Measurements from ENCODE around the gene FRMD5.

FRMD5 gene

DNA sequence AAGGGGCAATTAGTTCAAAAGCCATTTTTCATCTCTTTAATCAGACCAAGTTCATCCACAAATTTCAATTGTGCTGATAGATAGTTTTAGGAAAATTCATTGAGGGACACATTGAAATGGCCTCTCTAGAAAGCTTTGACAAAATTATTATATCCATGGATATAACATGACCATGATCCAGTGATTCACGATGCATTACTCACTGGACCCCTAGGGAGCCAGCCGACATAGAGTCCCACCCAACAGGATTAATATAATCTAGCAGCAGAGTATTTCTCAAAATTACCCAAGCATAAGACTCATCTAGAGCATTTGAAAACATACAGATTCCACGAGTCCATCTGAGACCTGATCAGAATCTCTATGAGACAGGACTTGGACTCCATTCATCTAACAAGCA, 100.3 kb downstream of the FRMD5 start:
- no peak for DNase-seq (ENCODE audit: low read depth in 2 of 2)

- DNase-seq (ENCODE audit: low read depth in 2 of 2) = no peak
Observed at GRCh38 chr15:44093836-44094235, 101.2 kb downstream of the FRMD5 start.

- DNase-seq (ENCODE audit: low read depth in 2 of 2) = no peak
Observed at GRCh38 chr15:44092221-44092620, 102.8 kb downstream of the FRMD5 start.

- peak; percentile 75 to 76 for DNase-seq (ENCODE audit: low read depth in 2 of 2)
Observed at GRCh38 chr15:44087578-44088465, 107.2 kb downstream of the FRMD5 start.

- no peak for DNase-seq (ENCODE audit: low read depth in 2 of 2)
Observed at GRCh38 chr15:44084770-44085169, 110.3 kb downstream of the FRMD5 start.

- DNase-seq (ENCODE audit: low read depth in 2 of 2) = no peak
Observed at GRCh38 chr15:44084171-44084570, 110.9 kb downstream of the FRMD5 start.

GRCh38 chr15:44082558-44083157, 112.4 kb downstream of the FRMD5 start:
- DNase-seq (ENCODE audit: low read depth in 2 of 2) = no peak

DNA sequence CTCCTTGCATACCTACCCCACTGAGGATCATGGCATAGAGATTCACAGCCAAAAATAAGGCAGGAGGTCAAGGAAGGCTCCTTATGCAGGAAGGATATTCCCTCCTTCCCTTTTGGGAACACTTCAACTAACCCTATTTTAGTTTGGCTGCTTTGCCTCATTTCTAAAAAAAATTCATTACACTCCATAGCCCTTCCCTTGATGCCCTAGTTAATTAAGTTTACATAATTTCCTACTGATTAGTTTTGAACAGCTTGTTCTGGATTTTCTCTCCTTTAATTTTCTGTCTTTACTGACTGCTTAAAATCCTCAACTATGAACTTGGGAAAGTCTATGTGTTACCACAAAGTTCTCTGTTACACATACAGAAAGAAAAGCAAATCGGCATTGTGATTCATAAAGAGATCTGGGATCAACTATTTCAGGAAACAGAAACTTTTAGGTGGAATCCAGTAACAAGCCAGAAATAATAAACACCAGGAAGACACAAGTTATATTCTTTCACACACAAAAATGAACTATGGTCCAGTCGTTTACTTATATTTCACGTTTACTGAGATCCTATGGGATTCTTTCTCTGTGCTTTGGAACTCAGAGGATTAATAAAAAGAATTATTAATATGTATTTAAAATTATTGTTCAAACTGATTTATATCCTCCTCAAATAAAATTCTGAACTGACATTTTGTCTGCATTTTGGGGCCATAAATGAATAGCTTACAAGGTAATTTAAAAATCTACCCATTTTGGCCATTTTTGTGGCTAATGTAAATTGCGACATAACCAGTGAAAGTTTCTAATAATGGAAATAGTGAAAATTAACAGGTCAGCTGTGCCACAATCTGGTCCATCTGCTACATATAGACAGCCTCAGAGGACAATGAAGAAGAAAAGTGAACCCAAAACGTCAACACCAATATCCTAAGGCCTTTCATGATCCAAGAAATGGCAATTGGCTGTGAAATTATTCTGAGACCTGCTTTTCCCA, 113.8 kb downstream of the FRMD5 start:
- DNase-seq (ENCODE audit: low read depth in 2 of 2) = no peak

DNA sequence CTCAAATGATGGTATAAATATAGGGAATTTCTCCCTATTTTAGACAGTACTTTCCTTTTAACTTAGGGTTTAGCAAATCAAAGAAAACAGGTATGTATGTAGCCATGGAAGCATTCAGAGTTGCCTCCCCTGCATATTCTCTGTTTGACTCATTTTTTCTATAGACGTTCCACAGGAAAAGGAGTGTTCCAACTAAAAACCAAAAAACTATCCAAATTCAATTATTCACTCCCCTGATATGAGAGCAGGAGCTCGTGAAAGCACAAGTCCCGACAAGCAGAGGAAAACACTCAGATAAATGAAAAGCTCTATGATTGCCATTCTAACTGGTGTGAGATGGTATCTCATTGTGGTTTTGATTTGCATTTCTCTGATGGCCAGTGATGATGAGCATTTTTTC, 119.5 kb downstream of the FRMD5 start:
- DNase-seq (ENCODE audit: low read depth in 2 of 2) = no peak

DNA sequence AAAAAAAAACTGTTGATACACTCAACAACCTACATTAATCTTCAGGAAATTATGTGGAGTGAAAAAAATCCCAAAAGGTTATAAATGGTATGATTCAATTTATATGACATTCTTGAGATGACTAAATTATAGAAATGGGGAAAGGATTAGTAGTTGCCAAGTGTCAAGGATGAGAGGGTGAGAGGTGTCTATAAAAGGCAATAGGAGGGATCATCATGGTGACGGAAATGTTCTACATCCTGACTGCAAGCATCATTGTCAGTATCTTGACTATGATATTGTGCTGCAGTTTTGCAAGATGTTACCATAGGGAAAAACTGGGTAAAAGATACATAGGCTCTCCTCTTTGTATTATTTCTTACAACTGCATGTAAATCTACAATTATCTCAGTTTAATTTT, 125.6 kb downstream of the FRMD5 start:
- no peak for DNase-seq (ENCODE audit: low read depth in 2 of 2)

DNA sequence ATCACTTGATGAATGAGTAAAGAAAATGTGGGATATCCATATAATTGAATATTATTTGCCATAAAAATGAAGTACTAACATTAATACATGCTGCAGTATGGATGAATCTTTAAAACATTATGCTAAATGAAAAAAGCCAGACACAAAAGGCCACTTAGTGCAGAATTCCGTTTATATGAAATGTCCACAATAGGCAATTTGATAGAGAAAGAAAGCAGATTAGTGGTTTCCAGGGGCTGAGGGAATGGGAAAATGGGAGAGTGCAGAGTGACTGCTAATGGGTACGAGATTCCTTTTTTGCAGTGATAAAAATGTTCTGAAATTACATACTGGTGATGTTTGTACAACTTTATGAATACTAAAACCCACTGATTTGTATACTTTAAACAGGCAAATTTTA, 126.7 kb downstream of the FRMD5 start:
- no peak for DNase-seq (ENCODE audit: low read depth in 2 of 2)

- DNase-seq (ENCODE audit: low read depth in 2 of 2) = peak; percentile 43 to 48
Observed at GRCh38 chr15:44066211-44066827, 128.8 kb downstream of the FRMD5 start.

DNA sequence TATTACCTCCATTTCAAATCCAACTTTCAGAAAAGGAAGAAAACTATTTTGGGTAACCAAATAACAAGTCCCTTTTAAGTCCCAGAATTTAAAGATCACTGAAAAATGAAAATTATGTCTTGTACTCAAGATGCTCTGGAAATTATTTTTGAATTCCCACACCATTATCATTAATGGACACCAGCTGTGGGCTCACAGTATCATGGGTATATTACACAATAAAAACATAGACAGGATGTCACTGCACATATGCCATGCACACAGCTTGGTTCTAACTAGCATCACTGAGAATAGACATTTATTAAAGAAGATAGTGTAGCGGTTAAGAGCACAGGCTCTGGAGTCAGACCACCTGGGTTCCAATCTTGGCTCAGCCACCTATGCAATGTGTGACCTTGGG, 130.4 kb downstream of the FRMD5 start:
- DNase-seq (ENCODE audit: low read depth in 2 of 2) = no peak

DNA sequence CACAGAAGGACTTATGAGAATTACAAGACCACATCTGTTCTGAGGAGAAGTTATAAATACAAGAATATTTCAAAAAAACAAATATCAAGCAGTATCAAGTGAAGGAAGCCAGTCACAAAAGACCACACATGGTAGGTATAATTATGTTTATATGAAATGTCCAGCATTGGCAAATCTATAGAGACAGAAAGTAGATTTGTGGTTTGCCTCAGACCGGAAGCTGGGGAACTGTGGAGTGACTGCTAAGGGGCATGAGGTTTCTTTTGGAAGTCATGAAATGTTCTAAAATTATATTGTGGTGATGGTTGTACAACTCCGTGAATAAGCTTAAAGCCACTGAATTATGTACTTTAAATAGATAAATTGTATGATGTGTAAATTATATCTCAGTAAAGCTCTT, 136.9 kb downstream of the FRMD5 start:
- DNase-seq (ENCODE audit: low read depth in 2 of 2) = no peak

DNA sequence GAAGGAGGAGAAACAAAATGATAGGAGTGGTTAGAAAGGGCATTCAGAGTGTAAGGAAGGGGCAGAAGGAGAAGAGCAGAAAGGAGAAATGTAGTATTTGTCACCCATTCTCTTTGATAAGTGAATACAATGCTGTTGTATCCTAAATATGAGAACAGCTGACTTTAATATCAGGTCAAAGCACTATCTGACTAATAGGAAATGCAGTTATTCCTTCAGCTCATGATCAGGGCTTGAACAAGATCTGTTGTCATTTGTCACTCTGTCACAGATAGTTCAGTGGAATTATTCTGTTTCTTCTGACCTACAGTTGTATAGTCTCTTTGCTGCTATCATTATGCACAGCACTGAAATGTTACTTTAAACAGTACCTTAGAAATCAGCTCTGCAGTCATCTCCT, 149.4 kb downstream of the FRMD5 start:
- no peak for DNase-seq (ENCODE audit: low read depth in 2 of 2)

DNA sequence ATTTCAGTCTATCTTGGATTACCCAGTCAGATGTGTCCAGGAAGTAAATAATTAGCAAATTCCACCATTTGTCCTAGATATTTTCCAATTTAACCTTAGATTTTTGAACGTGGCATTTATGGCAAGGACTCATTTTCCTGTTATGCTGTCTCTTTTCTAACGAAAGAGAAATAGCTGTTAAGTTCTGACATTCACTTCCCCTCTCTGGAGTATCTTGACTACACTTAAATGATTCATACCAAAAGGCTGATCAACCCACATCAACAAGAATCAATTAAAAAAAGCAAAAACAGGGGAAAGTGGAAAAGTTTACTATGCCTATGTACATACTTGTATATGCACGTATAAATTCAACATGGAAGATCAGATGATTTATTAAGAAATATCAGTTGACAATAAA, 149.9 kb downstream of the FRMD5 start:
- DNase-seq (ENCODE audit: low read depth in 2 of 2) = no peak

GRCh38 chr15:44038755-44039191, 156.3 kb downstream of the FRMD5 start:
- no peak for DNase-seq (ENCODE audit: low read depth in 2 of 2)

DNA sequence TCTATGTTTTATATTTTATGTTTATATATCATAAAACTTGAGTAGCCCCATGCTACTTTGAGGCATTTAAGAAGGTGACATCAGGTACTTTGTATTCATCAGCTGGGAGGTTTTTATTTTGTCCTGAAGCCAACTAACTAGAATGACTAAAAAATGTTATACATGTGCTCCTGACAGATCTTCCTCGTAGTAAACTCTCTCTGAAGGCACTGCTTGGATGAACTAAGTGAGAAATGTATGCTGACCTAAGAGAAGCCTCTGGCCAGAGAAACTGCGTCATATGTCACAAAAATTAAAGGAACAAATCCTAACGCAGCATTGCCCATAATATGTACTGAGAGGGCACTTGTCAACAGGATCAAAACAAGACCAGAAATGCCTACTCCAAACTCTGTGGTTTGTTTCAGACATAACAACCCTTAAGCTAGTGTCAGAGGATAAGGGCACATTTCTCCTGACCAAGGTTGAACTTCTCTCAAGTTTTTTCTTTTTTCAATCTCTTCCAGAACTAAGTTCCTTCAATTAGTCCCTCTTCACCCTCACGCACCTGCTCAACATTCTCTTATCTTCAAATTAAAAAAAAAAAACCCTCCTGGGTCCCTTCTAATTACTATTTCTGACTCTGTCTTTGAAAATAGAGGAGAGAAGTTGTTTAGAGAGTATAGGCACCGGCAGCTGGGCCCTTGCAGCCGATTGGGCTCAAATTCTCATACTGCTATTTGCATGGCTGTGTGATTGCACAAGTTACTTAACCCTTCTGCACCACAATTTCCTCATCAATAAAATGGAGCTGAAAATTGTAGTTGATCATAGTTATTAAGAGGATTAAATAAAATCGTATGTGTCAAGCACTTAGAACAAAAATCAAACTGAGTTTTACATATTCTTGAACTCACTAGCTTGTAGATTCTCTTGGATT, 159.0 kb downstream of the FRMD5 start:
- DNase-seq (ENCODE audit: low read depth in 2 of 2) = no peak

- DNase-seq (ENCODE audit: low read depth in 2 of 2) = peak; percentile 33 to 34
Observed at GRCh38 chr15:44034933-44035624, 160.0 kb downstream of the FRMD5 start.

GRCh38 chr15:44034334-44034733, 160.7 kb downstream of the FRMD5 start:
- no peak for DNase-seq (ENCODE audit: low read depth in 2 of 2)

Data from fibroblast of skin of left quadriceps (primary cell).